K562 (cell line): ENCODE results near the gene SDC3. TPM values are rescaled to one million over a fixed set of nuclear protein-coding genes. Genes with fewer than 3 reads are reported as not detected.

Source experiments
- ESRRA ChIP-seq: fragments of 450-650 bp; IDR thresholded peaks from 2 replicates; pipeline ENCODE4 v1.6.1; 2014; ENCODE audit warnings: low read depth, mild to moderate bottlenecking, moderate library complexity, borderline replicate concordance
- FOXK1 ChIP-seq: sonication (generic); formaldehyde crosslinking; IDR thresholded peaks from 2 replicates; pipeline ENCODE4 v1.8.0; 2022; ENCODE audit warnings: missing genetic modification reagents, mild to moderate bottlenecking, borderline replicate concordance
- KAT7 ChIP-seq: sonication (generic); formaldehyde crosslinking; IDR thresholded peaks from 2 replicates; pipeline ENCODE4 v1.8.0; 2022; ENCODE audit warnings: missing genetic modification reagents, mild to moderate bottlenecking, borderline replicate concordance
- KDM5B ChIP-seq: fragments of 200-600 bp; sonication (generic); IDR thresholded peaks from 2 replicates; pipeline ENCODE4 v1.6.1; 2012; ENCODE audit warnings: low read depth, mild to moderate bottlenecking, moderate library complexity, low read length, control low read depth, inconsistent platforms; ENCODE audit not compliant: insufficient replicate concordance
- RBM25 ChIP-seq: fragments of 200-400 bp; formaldehyde crosslinking; IDR thresholded peaks from 2 replicates; pipeline ENCODE4 v1.6.1; 2018; ENCODE audit warnings: low read length, low read depth, moderate library complexity; ENCODE audit not compliant: severe bottlenecking
- SMARCA5 ChIP-seq: fragments of 450-650 bp; IDR thresholded peaks from 2 replicates; pipeline ENCODE4 v1.6.1; 2016
- SP1 ChIP-seq: sonication (generic); formaldehyde crosslinking; IDR thresholded peaks from 2 replicates; pipeline ENCODE4 v1.8.1; 2022; ENCODE audit warnings: mild to moderate bottlenecking, missing genetic modification reagents
- TBP ChIP-seq: optimal IDR thresholded peaks from 2 replicates; pipeline ENCODE3; 2011; ENCODE audit warnings: low read depth, low read length, improper control_type of control experiment
- TRIM24 ChIP-seq, 2 experiments: fragments of 450-650 bp; IDR thresholded peaks; 2 replicates each; pipeline ENCODE4 v1.6.1; 2016
- ZNF707 ChIP-seq: fragments of 250-450 bp; sonication (Bioruptor Pico); conservative IDR thresholded peaks from 2 replicates; pipeline ENCODE4 v1.8.0; 2022; ENCODE audit warnings: inconsistent platforms, mild to moderate bottlenecking, moderate library complexity
- polyA plus RNA-seq, 8 experiments: library from polyadenylated mRNA; depleted of rRNA in 4 of 8; stranded (reverse) in 5 of 8; unstranded in 3 of 8; fragments of >200 nt; fragmentation: Nextera tagmentation in 2 of 8; fragmentation: Illumina TruSeq in 1 of 8; extraction: Ambion mirVana in 2 of 8; extraction: Trizol in 1 of 8; gene quantifications; 2 replicates each; pipeline versions ENCODE4 v1.2.1 to v1.2.3, GENCODE V29; 2011 to 2014; ENCODE audit warnings: inconsistent platforms in 1 of 8, missing spikeins in 1 of 8
- total RNA-seq, 7 experiments: library from RNA; depleted of rRNA in 6 of 7; stranded (reverse); fragments of >200 nt in 6 of 7; fragmentation: Illumina TruSeq in 2 of 7; extraction: Trizol in 2 of 7; gene quantifications; 2 replicates each; pipeline versions ENCODE4 v1.2.1 to v1.2.3, GENCODE V29; 2011 to 2021; ENCODE audit warnings: low replicate concordance in 1 of 7
- TF ChIP-seq, protein P1 (sequence below): sonication (generic); formaldehyde crosslinking; IDR thresholded peaks from 2 replicates; pipeline ENCODE4 v1.8.0; 2022; ENCODE audit warnings: mild to moderate bottlenecking, missing genetic modification reagents, borderline replicate concordance
- TF ChIP-seq, protein P2 (sequence below): fragments of 200-600 bp; sonication (generic); IDR thresholded peaks from one replicate; pipeline ENCODE4 v1.6.1; 2012; ENCODE audit warnings: mild to moderate bottlenecking, low read depth, low read length, inconsistent platforms

SDC3 gene
- total and polyA plus RNA-seq, 9 of the 15 experiments (the other 6 are each of a cell fraction or from before 2014, with no cell fraction given): 0.38 to 44.1 (median 12.1) TPM

DNA sequence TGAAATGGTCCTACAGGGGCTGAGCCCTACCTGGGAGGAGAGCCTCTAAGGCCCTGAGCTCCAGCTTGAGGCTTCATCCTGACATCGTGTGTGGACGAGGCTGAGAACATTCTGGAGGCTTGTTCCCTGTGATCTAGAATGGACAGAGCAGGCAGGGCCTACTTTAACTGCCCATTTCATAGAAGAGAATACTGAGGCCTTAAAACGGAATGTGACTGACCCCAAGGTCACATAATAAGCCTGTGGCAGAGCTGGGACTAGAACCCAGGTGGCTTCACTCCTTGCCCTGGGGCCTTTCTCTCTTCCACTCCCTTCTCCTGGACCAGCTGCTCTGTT lies 6.0 kb upstream of the SDC3 start (continued):
- TF ChIP-seq FOXK1 (CRISPR knock-in tag) (no peak), SP1 (CRISPR knock-in tag) (peak; percentile 31; the same call in 1 of the 2 replicates), ESRRA (peak; percentile 86), TRIM24 (IDR thresholded peaks at IDR 0.05) (no peak), KDM5B (no peak), SMARCA5 (0 out of 2 replicates have a peak, but pooled peaks have one; percentile 70), TBP (no peak), RBM25 (peak; percentile 82), ZNF707 (CRISPR knock-in tag) (no peak), KAT7 (CRISPR knock-in tag) (no peak)
- TF ChIP-seq, protein P1, sequence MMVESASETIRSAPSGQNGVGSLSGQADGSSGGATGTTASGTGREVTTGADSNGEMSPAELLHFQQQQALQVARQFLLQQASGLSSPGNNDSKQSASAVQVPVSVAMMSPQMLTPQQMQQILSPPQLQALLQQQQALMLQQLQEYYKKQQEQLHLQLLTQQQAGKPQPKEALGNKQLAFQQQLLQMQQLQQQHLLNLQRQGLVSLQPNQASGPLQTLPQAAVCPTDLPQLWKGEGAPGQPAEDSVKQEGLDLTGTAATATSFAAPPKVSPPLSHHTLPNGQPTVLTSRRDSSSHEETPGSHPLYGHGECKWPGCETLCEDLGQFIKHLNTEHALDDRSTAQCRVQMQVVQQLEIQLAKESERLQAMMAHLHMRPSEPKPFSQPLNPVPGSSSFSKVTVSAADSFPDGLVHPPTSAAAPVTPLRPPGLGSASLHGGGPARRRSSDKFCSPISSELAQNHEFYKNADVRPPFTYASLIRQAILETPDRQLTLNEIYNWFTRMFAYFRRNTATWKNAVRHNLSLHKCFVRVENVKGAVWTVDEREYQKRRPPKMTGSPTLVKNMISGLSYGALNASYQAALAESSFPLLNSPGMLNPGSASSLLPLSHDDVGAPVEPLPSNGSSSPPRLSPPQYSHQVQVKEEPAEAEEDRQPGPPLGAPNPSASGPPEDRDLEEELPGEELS (CRISPR knock-in tag): 0 out of 2 replicates have a peak, but pooled peaks have one; percentile 29
- TF ChIP-seq, protein P2, sequence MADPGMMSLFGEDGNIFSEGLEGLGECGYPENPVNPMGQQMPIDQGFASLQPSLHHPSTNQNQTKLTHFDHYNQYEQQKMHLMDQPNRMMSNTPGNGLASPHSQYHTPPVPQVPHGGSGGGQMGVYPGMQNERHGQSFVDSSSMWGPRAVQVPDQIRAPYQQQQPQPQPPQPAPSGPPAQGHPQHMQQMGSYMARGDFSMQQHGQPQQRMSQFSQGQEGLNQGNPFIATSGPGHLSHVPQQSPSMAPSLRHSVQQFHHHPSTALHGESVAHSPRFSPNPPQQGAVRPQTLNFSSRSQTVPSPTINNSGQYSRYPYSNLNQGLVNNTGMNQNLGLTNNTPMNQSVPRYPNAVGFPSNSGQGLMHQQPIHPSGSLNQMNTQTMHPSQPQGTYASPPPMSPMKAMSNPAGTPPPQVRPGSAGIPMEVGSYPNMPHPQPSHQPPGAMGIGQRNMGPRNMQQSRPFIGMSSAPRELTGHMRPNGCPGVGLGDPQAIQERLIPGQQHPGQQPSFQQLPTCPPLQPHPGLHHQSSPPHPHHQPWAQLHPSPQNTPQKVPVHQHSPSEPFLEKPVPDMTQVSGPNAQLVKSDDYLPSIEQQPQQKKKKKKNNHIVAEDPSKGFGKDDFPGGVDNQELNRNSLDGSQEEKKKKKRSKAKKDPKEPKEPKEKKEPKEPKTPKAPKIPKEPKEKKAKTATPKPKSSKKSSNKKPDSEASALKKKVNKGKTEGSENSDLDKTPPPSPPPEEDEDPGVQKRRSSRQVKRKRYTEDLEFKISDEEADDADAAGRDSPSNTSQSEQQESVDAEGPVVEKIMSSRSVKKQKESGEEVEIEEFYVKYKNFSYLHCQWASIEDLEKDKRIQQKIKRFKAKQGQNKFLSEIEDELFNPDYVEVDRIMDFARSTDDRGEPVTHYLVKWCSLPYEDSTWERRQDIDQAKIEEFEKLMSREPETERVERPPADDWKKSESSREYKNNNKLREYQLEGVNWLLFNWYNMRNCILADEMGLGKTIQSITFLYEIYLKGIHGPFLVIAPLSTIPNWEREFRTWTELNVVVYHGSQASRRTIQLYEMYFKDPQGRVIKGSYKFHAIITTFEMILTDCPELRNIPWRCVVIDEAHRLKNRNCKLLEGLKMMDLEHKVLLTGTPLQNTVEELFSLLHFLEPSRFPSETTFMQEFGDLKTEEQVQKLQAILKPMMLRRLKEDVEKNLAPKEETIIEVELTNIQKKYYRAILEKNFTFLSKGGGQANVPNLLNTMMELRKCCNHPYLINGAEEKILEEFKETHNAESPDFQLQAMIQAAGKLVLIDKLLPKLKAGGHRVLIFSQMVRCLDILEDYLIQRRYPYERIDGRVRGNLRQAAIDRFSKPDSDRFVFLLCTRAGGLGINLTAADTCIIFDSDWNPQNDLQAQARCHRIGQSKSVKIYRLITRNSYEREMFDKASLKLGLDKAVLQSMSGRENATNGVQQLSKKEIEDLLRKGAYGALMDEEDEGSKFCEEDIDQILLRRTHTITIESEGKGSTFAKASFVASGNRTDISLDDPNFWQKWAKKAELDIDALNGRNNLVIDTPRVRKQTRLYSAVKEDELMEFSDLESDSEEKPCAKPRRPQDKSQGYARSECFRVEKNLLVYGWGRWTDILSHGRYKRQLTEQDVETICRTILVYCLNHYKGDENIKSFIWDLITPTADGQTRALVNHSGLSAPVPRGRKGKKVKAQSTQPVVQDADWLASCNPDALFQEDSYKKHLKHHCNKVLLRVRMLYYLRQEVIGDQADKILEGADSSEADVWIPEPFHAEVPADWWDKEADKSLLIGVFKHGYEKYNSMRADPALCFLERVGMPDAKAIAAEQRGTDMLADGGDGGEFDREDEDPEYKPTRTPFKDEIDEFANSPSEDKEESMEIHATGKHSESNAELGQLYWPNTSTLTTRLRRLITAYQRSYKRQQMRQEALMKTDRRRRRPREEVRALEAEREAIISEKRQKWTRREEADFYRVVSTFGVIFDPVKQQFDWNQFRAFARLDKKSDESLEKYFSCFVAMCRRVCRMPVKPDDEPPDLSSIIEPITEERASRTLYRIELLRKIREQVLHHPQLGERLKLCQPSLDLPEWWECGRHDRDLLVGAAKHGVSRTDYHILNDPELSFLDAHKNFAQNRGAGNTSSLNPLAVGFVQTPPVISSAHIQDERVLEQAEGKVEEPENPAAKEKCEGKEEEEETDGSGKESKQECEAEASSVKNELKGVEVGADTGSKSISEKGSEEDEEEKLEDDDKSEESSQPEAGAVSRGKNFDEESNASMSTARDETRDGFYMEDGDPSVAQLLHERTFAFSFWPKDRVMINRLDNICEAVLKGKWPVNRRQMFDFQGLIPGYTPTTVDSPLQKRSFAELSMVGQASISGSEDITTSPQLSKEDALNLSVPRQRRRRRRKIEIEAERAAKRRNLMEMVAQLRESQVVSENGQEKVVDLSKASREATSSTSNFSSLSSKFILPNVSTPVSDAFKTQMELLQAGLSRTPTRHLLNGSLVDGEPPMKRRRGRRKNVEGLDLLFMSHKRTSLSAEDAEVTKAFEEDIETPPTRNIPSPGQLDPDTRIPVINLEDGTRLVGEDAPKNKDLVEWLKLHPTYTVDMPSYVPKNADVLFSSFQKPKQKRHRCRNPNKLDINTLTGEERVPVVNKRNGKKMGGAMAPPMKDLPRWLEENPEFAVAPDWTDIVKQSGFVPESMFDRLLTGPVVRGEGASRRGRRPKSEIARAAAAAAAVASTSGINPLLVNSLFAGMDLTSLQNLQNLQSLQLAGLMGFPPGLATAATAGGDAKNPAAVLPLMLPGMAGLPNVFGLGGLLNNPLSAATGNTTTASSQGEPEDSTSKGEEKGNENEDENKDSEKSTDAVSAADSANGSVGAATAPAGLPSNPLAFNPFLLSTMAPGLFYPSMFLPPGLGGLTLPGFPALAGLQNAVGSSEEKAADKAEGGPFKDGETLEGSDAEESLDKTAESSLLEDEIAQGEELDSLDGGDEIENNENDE: no peak
- TF ChIP-seq, all 486 proteins: peak for 8
